ENCODE data around the gene TCF19. TPM values are rescaled to one million over a fixed set of nuclear protein-coding genes. Genes with fewer than 3 reads are reported as not detected.

The TCF19 gene
- total RNA-seq, 1 donor from 2014 or later = 6.4 TPM

DNA sequence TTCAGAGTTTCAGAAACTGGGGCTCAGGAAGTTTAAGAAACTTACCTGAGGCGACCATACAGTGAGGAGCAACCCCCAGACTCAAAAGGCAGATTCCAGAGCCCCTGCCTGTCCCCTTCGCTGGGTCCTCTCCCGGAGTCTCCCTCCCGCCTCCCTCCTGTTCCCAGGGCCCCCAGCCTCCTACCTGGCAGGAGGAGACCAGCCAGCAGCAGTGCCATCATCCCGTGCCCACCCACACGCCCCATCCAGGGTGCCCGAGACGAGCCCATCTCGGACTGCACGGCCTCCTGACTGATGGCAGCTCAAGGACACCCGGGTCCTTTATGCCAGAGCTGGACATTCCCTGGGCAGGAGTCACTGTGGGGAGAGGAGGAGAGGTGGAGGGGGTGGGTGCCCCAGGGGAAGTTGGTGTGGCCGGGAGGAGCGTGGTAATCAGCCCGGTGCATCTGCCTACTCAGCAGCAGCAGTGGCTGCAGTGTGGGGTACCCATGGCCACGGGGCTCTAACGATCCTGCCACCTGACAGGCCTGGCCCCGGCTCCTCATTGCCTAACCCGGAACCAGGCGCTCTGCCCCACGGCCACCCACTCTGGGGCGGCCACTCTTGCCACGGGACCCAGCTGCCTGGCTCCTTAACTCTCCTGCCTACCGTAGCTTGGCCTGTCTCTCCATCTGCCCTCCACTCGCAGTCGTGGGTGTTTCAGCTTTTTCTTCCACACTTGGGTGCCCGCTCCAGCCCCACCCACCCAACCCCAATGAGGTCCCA lies 38.1 kb upstream of the TCF19 start, which contains the start of gene CDSN:
TSS of gene CDSN (minus strand) at position 296 of the 765 bp plus-strand sequence. CDS start at position 269, 27 bp downstream.
- H3K4me3 ChIP-seq (ENCODE audit: low read depth, low read length) = no peak within 1 kb of the TSS
- TF ChIP-seq, protein P1, sequence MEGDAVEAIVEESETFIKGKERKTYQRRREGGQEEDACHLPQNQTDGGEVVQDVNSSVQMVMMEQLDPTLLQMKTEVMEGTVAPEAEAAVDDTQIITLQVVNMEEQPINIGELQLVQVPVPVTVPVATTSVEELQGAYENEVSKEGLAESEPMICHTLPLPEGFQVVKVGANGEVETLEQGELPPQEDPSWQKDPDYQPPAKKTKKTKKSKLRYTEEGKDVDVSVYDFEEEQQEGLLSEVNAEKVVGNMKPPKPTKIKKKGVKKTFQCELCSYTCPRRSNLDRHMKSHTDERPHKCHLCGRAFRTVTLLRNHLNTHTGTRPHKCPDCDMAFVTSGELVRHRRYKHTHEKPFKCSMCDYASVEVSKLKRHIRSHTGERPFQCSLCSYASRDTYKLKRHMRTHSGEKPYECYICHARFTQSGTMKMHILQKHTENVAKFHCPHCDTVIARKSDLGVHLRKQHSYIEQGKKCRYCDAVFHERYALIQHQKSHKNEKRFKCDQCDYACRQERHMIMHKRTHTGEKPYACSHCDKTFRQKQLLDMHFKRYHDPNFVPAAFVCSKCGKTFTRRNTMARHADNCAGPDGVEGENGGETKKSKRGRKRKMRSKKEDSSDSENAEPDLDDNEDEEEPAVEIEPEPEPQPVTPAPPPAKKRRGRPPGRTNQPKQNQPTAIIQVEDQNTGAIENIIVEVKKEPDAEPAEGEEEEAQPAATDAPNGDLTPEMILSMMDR (IDR thresholded peaks at IDR 0.05; ENCODE audit: insufficient read depth, low read length, poor library complexity, severe bottlenecking) = no peak
- no peaks in the 10 kb centered on the region for H3K27me3 ChIP-seq (ENCODE audit: control insufficient read depth, insufficient read depth, low read length)
- H3K36me3 ChIP-seq (ENCODE audit: control insufficient read depth, insufficient read depth, low read length) = no peaks in the 10 kb centered on the region
- no peak for DNase-seq (ENCODE audit: low read depth)

DNA sequence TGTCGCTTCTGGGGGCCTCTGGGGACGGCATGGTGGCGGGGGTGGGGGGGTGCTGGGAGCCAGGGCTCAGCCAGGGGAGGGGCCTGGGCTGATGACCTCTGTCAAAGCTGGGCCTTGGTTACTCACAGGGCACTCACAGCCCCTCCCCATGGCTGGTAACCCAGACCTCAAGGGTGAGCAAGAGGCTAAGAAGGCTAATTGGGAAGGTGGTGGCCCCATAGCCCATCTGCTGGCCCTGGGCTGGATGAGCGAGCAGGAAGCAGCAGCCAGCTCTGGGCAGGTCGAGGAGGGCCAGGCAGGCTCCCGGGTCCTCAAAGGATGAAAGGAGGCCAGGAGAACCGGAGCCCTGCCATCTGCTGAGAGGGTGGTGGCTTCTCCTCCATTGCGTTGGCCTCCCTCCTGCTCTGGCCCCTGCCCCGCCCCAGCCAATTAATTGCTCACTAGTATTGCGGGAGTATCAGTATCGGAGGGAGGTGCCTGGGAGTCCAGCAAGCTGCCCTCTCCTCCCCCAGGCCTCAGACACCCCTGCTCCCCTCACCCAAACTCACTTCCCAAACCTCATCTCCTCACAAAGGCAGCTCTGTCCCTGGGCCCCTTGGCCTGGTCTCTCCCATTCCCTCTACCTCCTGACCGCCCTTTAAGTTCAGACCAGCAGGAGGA lies 37.1 kb upstream of the TCF19 start:
- Histone ChIP-seq H3K27me3 (ENCODE audit: control insufficient read depth, insufficient read depth, low read length) (no peaks in the 10 kb centered on the region), H3K4me3 (ENCODE audit: low read depth, low read length) (no peak overlapping the region), H3K36me3 (ENCODE audit: control insufficient read depth, insufficient read depth, low read length) (no peaks in the 10 kb centered on the region)
- TF ChIP-seq, protein P1 (IDR thresholded peaks at IDR 0.05; ENCODE audit: insufficient read depth, low read length, poor library complexity, severe bottlenecking) = no peak
- no peak for DNase-seq (ENCODE audit: low read depth)

DNA sequence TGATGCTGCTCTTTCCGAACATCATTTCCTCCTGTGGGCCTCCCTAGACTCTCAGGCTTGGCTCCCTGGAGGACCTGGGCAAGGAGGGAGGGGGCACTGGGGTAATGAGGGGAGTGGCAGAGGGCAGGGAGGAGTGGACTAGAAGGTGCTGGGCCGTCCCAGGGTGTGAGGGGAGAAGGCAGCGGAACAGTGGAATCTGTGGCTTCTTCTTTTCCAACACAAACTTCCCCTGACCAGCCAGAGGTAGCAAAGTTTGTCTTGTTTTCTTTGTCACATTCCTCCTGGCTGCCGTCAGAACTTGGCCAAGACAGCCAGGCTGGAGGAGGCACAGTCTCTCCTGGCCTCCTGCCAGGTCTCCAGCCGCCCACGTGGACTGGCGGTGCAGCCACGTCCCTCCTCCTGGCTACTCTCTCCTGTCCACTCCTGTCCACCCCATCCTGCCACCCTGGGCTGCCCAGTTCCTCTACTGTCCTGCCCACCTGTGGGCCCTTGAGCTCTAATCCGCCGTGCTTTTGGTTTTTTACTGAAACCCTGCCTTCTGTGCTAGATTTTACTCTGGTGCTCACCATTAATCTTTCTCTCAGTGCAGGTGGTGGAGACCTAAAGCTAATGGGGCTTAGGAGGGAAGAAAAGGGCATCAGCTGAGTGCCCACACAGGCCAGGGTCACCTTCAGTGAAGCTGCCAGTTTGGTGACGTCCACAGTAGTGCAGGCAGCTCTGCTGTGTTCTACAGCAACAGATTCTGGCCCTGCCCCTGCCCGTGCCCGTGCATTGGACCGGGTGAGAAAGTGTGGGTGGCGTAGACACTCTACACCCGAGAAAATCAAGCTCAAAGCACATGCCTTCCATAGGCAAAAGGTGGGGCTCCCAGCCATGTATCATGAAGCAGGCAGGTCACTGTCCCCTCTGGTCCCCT lies 35.3 kb upstream of the TCF19 start:
- Histone ChIP-seq H3K27me3 (ENCODE audit: control insufficient read depth, insufficient read depth, low read length) (no peaks in the 10 kb centered on the region), H3K36me3 (ENCODE audit: control insufficient read depth, insufficient read depth, low read length) (no peaks in the 10 kb centered on the region), H3K4me3 (ENCODE audit: low read depth, low read length) (no peak overlapping the region)
- no peak for DNase-seq (ENCODE audit: low read depth)
- TF ChIP-seq, protein P1 (IDR thresholded peaks at IDR 0.05; ENCODE audit: insufficient read depth, low read length, poor library complexity, severe bottlenecking) = no peak

DNA sequence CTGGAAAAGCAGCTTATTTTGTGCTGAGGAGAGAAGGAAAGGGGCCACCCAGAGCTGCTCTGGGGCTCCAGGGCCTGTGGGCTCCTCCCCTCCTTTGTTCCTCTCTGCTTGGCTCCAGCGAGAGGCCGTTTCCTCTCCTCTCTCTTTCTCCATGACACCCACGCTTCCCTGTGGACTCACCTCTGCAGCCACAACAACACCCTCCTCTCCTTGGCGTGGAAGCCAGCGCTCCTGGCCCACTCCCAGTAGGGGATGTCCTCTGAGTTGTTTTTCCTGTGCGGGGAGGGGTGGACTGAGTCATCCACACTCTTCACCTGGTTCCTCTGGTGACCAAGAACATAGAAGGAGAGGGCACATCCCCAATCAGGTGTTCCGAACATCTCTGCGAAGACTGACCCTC lies 33.2 kb upstream of the TCF19 start:
- no peak for DNase-seq (ENCODE audit: low read depth)
- no peak overlapping the region for H3K4me3 ChIP-seq (ENCODE audit: low read depth, low read length)

DNA sequence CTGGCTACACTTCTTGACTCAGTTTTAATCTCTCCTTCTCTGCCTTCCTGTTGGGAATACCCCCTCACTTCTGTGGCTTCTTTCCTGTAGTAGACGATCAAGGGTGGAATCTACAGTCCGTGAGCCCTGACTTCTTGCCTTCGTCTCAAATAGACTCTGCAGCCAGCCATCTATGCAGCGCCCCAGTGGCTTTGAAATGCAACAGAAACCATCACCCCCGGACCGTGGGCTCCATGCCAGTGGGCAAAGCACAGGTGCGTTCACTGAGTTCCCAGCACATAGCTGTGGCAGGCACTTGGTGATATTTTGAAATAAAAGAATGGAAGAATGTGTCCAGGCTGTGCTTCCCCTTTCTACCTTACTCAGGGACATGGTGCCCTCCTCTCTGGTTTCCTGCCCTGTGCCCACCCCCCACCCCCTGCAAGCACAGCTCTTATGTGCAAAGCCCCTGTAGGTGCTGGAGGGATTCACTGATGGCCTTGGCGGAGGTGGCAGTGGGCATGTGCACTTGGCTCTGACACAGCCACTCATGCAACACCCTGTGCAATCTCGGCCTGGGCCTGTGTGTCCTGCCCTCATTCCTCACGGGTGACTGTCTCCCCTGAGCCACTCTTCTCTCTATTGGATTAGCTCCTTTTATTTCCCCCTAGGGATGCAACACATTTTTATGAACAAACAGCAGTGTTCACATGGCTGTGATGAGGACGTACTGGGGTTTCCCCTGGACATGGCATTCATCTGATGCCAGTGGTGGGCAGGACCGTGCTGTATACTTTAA lies 32.6 kb upstream of the TCF19 start:
- H3K27me3 ChIP-seq (ENCODE audit: control insufficient read depth, insufficient read depth, low read length) = no peaks in the 10 kb centered on the region
- H3K4me3 ChIP-seq (ENCODE audit: low read depth, low read length) = no peak overlapping the region
- no peak for DNase-seq (ENCODE audit: low read depth)
- TF ChIP-seq, protein P1 (IDR thresholded peaks at IDR 0.05; ENCODE audit: insufficient read depth, low read length, poor library complexity, severe bottlenecking) = no peak
- no peaks in the 10 kb centered on the region for H3K36me3 ChIP-seq (ENCODE audit: control insufficient read depth, insufficient read depth, low read length)

More for the DNA sequence above, 33.2 kb upstream of the TCF19 start:
- Histone ChIP-seq H3K27me3 (ENCODE audit: control insufficient read depth, insufficient read depth, low read length) (no peaks in the 10 kb centered on the region), H3K36me3 (ENCODE audit: control insufficient read depth, insufficient read depth, low read length) (no peaks in the 10 kb centered on the region)
- TF ChIP-seq, protein P1 (IDR thresholded peaks at IDR 0.05; ENCODE audit: insufficient read depth, low read length, poor library complexity, severe bottlenecking) = no peak
